Panc1 (cell line): ENCODE data around the gene ADCY9.

ENCODE experiments used
- CTCF ChIP-seq: fragments of 450-650 bp; IDR thresholded peaks from 2 replicates; pipeline ENCODE4 v1.5.1; 2017; ENCODE audit warnings: mild to moderate bottlenecking
- POLR2AphosphoS5 ChIP-seq: IDR thresholded peaks from 2 replicates; pipeline ENCODE4 v1.6.1; 2012; ENCODE audit warnings: mild to moderate bottlenecking, low read depth, low read length, moderate library complexity
- SIN3A ChIP-seq: IDR thresholded peaks from 2 replicates; pipeline ENCODE4 v1.6.1; 2012; ENCODE audit warnings: low read depth, mild to moderate bottlenecking, low read length, moderate library complexity, borderline replicate concordance; ENCODE audit not compliant: insufficient read depth
- TCF7L2 ChIP-seq: IDR thresholded peaks from 2 replicates; pipeline ENCODE4 v1.6.1; 2011; ENCODE audit warnings: mild to moderate bottlenecking, low read depth, low read length, inconsistent platforms
- TF ChIP-seq, protein P1 (sequence below), 2 experiments: IDR thresholded peaks; 2 replicates each; pipeline ENCODE4 v1.6.1; 2011 to 2012; ENCODE audit warnings: low read depth in 2 of 2, control low read depth in 1 of 2, low read length in 1 of 2, mild to moderate bottlenecking in 1 of 2, moderate library complexity in 1 of 2; ENCODE audit not compliant: insufficient read depth in 1 of 2

GRCh38 chr16:4098501-4098900 is 17.7 kb downstream of the ADCY9 start:
- TF ChIP-seq TCF7L2, result no peak
- TF ChIP-seq CTCF, result no peak
- TF ChIP-seq POLR2AphosphoS5, result no peak
- TF ChIP-seq, protein P1, sequence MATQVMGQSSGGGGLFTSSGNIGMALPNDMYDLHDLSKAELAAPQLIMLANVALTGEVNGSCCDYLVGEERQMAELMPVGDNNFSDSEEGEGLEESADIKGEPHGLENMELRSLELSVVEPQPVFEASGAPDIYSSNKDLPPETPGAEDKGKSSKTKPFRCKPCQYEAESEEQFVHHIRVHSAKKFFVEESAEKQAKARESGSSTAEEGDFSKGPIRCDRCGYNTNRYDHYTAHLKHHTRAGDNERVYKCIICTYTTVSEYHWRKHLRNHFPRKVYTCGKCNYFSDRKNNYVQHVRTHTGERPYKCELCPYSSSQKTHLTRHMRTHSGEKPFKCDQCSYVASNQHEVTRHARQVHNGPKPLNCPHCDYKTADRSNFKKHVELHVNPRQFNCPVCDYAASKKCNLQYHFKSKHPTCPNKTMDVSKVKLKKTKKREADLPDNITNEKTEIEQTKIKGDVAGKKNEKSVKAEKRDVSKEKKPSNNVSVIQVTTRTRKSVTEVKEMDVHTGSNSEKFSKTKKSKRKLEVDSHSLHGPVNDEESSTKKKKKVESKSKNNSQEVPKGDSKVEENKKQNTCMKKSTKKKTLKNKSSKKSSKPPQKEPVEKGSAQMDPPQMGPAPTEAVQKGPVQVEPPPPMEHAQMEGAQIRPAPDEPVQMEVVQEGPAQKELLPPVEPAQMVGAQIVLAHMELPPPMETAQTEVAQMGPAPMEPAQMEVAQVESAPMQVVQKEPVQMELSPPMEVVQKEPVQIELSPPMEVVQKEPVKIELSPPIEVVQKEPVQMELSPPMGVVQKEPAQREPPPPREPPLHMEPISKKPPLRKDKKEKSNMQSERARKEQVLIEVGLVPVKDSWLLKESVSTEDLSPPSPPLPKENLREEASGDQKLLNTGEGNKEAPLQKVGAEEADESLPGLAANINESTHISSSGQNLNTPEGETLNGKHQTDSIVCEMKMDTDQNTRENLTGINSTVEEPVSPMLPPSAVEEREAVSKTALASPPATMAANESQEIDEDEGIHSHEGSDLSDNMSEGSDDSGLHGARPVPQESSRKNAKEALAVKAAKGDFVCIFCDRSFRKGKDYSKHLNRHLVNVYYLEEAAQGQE (IDR thresholded peaks at IDR 0.05; ENCODE audit: insufficient read depth in 1 of 2, low read depth in 2 of 2, low read length in 1 of 2), result no peak
- no peak for TF ChIP-seq SIN3A
